Caki2 (cell line): ENCODE measurements around the gene ZMYM2. TPM values are rescaled to one million over a fixed set of nuclear protein-coding genes. Genes with fewer than 3 reads are reported as not detected.

Experiments used
- DNase-seq: peaks from one replicate; pipeline ENCODE4 v3.0.0-alpha.2; 2015; ENCODE audit warnings: low read depth
- in situ Hi-C: cut with HindIII; loops from 2 replicates; pipeline ENCODE4 v1.10.0; 2016; ENCODE audit warnings: low sequenced_read_pairs, low pct_unique_long_range_greater_than_20kb, mixed read lengths
- total RNA-seq: library from RNA; depleted of rRNA; stranded (reverse); fragments of >200 nt; shearing (Covaris generic); gene quantifications from 2 replicates; pipeline ENCODE4 v1.2.3, GENCODE V29; 2014; ENCODE audit warnings: low replicate concordance

Gene ZMYM2
- total RNA-seq, 1 experiment from 2014 or later, result 14.9 TPM

GRCh38 chr13:19978831-19979437 lies 20.4 kb downstream of the ZMYM2 start:
- in situ Hi-C loops, result no loop called here
- DNase-seq, result no peak

- no peak for DNase-seq
- in situ Hi-C loops, result no loop called here
Measured at GRCh38 chr13:19981685-19982238, 23.2 kb downstream of the ZMYM2 start.

GRCh38 chr13:19982447-19983043 lies 24.0 kb downstream of the ZMYM2 start:
- DNase-seq, result no peak
- in situ Hi-C loops, result no loop called here

- in situ Hi-C loops, result no loop called here
Measured at GRCh38 chr13:19984430-19985218, 26.1 kb downstream of the ZMYM2 start.

GRCh38 chr13:19985219-19985556 lies 26.7 kb downstream of the ZMYM2 start:
- in situ Hi-C loops, result no loop called here
- no peak for DNase-seq

More at GRCh38 chr13:19984430-19985218, 26.1 kb downstream of the ZMYM2 start:
- peak; percentile 6 for DNase-seq

GRCh38 chr13:19991531-19991930 lies 33.0 kb downstream of the ZMYM2 start:
- in situ Hi-C loops, result no loop called here
- no peak for DNase-seq

- in situ Hi-C loops, result no loop called here
- no peak for DNase-seq
Measured at GRCh38 chr13:19993024-19993423, 34.5 kb downstream of the ZMYM2 start.

GRCh38 chr13:19998960-19999359 lies 40.4 kb downstream of the ZMYM2 start:
- in situ Hi-C loops, result no loop called here
- DNase-seq, result no peak

- DNase-seq, result no peak
- in situ Hi-C loops, result no loop called here
Measured at GRCh38 chr13:20000062-20000552, 41.6 kb downstream of the ZMYM2 start.

GRCh38 chr13:20001366-20002190 lies 43.1 kb downstream of the ZMYM2 start:
- in situ Hi-C loops, result no loop called here
- DNase-seq, result no peak

- no peak for DNase-seq
- in situ Hi-C loops, result no loop called here
Measured at GRCh38 chr13:20002787-20003186, 44.3 kb downstream of the ZMYM2 start.

- DNase-seq, result no peak
- in situ Hi-C loops, result no loop called here
Measured at GRCh38 chr13:20006206-20006605, 47.7 kb downstream of the ZMYM2 start.

GRCh38 chr13:20015763-20016162 lies 57.2 kb downstream of the ZMYM2 start:
- in situ Hi-C loops, result no loop called here
- DNase-seq, result no peak

- in situ Hi-C loops, result no loop called here
- DNase-seq, result no peak
Measured at GRCh38 chr13:20016649-20017364, 58.3 kb downstream of the ZMYM2 start.

- in situ Hi-C loops, result no loop called here
- DNase-seq, result no peak
Measured at GRCh38 chr13:20017365-20017711, 58.8 kb downstream of the ZMYM2 start.

GRCh38 chr13:20019043-20019442 lies 60.5 kb downstream of the ZMYM2 start:
- DNase-seq, result no peak
- in situ Hi-C loops, result no loop called here

GRCh38 chr13:20024702-20025101 lies 66.2 kb downstream of the ZMYM2 start:
- no peak for DNase-seq
- in situ Hi-C loops, result no loop called here

GRCh38 chr13:20028953-20029352 lies 70.4 kb downstream of the ZMYM2 start:
- no peak for DNase-seq
- in situ Hi-C loops, result no loop called here
